BE2C (cell line): ENCODE data around the gene POU4F1.

ENCODE experiments used
- DNase-seq: peaks from one replicate; pipeline ENCODE4 v3.0.0-alpha.2; 2020
- H3K27me3 ChIP-seq: fragments of 250-450 bp; sonication (Bioruptor Pico); 2 replicates; pipeline ENCODE4 v1.5.1; 2020; ENCODE audit warnings: mild to moderate bottlenecking
- H3K36me3 ChIP-seq: fragments of 250-450 bp; sonication (Bioruptor Pico); 2 replicates; pipeline ENCODE4 v1.5.1; 2020; ENCODE audit warnings: mild to moderate bottlenecking
- H3K4me1 ChIP-seq: fragments of 250-450 bp; sonication (Bioruptor Pico); 2 replicates; pipeline ENCODE4 v1.5.1; 2020
- H3K4me3 ChIP-seq: 2 replicates; pipeline ENCODE4 v1.5.1; 2011; ENCODE audit warnings: low read depth, low read length
- H3K9me3 ChIP-seq: fragments of 250-450 bp; sonication (Bioruptor Pico); 2 replicates; pipeline ENCODE4 v1.5.1; 2020
- CTCF ChIP-seq: IDR thresholded peaks from 2 replicates; pipeline ENCODE4 v1.5.1; 2012; ENCODE audit warnings: mild to moderate bottlenecking, low read depth, low read length

POU4F1 gene

DNA sequence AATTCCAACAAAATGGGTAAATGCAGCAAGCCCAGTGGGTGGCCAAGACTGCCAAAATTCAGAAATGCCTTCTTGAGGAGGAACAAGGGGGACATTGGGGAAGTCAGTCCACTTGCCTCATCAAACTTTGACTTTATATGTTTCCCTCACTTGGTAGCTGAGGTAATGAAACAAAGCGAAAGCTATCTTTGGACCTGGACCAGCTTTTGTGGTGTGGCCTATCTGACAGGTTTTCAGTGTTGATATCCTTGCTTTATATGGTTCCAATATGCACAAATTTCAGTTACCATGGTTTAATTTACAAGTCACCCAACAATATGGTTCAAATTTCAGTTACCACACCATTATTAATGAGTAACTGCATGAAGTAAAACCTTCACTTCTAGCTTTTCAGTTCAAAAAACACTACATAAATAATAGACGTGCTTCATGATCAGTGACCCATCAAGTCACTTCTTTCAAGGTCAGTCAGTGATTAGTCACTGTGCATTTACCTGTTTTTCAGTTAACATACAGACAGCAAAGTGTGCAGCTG lies 17.7 kb upstream of the POU4F1 start:
- DNase-seq, result no peak
- no peak for TF ChIP-seq CTCF
- Histone ChIP-seq H3K27me3 (no peaks in the 10 kb centered on the region), H3K9me3 (no peaks in the 10 kb centered on the region), H3K36me3 (peaks cover 15% of the 10 kb centered on the region), H3K4me3 (no peak overlapping the region), H3K4me1 (no peaks in the 10 kb centered on the region)

- no peaks in the 10 kb centered on the region for H3K4me1 ChIP-seq
- no peaks in the 10 kb centered on the region for H3K9me3 ChIP-seq
- no peak for TF ChIP-seq CTCF
- no peak overlapping the region for H3K4me3 ChIP-seq
- peaks cover 28% of the 10 kb centered on the region for H3K36me3 ChIP-seq
- H3K27me3 ChIP-seq, result no peaks in the 10 kb centered on the region
- no peak for DNase-seq
Measured at GRCh38 chr13:78618411-78618810, 15.1 kb upstream of the POU4F1 start.

- no peak for DNase-seq
- Histone ChIP-seq H3K4me3 (no peak overlapping the region), H3K4me1 (peaks cover 9% of the 10 kb centered on the region), H3K27me3 (peaks cover 43% of the 10 kb centered on the region), H3K36me3 (peaks cover 14% of the 10 kb centered on the region), H3K9me3 (no peaks in the 10 kb centered on the region)
- no peak for TF ChIP-seq CTCF
Measured at GRCh38 chr13:78611040-78611439, 7.7 kb upstream of the POU4F1 start.

GRCh38 chr13:78610381-78610883 lies 7.1 kb upstream of the POU4F1 start:
- H3K4me1 ChIP-seq, result peaks cover 9% of the 10 kb centered on the region
- peaks cover 50% of the 10 kb centered on the region for H3K27me3 ChIP-seq

GRCh38 chr13:78609464-78610205 lies 6.3 kb upstream of the POU4F1 start:
- peaks cover 58% of the 10 kb centered on the region for H3K27me3 ChIP-seq
- peaks cover 13% of the 10 kb centered on the region for H3K4me1 ChIP-seq
- TF ChIP-seq CTCF, result no peak
- H3K36me3 ChIP-seq, result peaks cover 3% of the 10 kb centered on the region
- no peaks in the 10 kb centered on the region for H3K9me3 ChIP-seq
- peak; percentile 57 for DNase-seq
- peak overlapping the region; percentile 68 for H3K4me3 ChIP-seq

More at GRCh38 chr13:78610381-78610883, 7.1 kb upstream of the POU4F1 start:
- DNase-seq, result no peak
- H3K4me3 ChIP-seq, result no peak overlapping the region
- H3K9me3 ChIP-seq, result no peaks in the 10 kb centered on the region
- TF ChIP-seq CTCF, result no peak
- peaks cover 7% of the 10 kb centered on the region for H3K36me3 ChIP-seq
